HG02970 (cell line): ENCODE results near the gene CDH4.
"Not testable (repeated sequence)": the region's sequence is repeated elsewhere in the genome, so short reads cannot be mapped to it uniquely, and the experiment has no call there.

Experiments
- ATAC-seq: cut with Tn5 transposase; IDR thresholded peaks from one replicate; pipeline ENCODE4 v1.9.1; 2021; ENCODE audit warnings: mild to moderate bottlenecking, moderate library complexity, moderate number of reproducible peaks; ENCODE audit not compliant: unreplicated experiment, low FRiP score

Gene CDH4

DNA sequence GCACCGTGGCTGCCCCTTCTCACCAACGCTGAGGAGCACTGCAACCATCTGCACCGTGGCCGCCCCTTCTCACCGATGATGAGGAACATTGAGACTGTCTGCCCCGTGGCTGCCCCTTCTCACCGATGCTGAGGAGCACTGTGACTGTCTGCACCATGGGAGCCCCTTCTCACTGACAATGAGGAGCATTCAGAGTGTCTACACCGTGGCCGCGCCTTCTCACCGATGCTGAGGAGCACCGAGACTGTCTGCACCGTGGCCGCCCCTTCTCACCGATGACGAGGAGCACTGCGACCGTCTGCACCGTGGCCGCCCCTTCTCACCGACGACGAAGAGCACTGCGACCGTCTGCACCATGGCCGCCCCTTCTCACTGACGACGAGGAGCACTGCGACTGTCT is 693.4 kb downstream of the CDH4 start:
- not testable (repeated sequence) for ATAC-seq

DNA sequence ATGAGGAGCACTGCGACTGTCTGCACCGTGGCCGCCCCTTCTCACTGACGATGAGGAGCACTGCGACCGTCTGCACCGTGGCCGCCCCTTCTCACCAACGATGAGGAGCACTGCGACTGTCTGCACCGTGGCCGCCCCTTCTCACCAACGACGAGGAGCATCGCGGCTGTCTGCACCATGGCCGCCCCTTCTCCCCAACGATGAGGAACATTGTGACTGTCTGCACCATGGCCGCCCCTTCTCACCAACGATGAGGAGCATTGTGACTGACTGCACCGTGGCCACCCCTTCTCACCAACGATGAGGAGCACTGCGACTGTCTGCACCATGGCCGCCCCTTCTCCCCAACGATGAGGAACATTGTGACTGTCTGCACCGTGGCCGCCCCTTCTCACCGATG is 696.0 kb downstream of the CDH4 start:
- ATAC-seq: not testable (repeated sequence)

GRCh38 chr20:61948586-61949362 is 696.7 kb downstream of the CDH4 start:
- ATAC-seq: no peak

GRCh38 chr20:61949363-61949713 is 697.3 kb downstream of the CDH4 start:
- no peak for ATAC-seq

- no peak for ATAC-seq
Measured at GRCh38 chr20:61949714-61950640, 697.9 kb downstream of the CDH4 start.

GRCh38 chr20:61950641-61951071 is 698.6 kb downstream of the CDH4 start:
- no peak for ATAC-seq

DNA sequence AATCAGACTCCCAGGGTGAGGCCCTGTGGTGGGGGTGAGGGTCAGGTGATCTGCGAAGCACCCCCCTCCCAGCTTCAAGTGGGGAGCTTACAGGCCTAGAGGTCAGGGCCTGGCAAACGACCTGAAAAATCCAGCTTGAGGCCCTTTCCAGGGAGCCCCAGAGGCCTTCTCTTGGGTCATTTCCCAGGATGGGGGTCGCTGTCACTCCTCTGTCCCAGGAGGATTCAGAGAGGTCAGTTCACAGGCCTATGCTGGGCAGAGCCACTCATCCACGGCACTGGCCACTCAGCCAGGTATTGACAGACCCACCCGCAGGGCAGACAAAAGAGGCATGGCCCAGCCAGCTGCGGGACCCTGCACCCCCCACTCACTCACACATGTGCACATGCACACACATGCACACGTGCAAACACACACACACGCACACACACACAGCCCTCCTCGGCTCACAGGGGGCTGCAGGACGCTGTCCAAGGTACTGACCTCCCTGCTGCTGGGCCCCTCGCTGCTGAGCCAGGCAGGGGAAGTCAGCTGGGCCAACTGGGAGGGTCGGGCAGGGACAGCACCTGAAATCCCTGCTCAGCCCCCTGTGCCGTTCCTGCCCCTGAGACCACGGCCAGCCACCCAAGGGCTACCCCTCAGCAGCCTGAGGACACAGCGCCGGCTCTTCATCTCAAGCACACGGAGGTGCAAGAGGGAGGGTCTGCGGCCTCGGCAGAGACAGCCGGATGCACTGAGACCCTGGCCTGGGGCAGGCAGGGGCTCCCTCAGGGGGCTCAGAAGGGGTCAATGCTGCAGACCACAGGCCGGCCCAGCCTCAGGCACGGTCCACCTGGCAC is 699.9 kb downstream of the CDH4 start:
- ATAC-seq: no peak

DNA sequence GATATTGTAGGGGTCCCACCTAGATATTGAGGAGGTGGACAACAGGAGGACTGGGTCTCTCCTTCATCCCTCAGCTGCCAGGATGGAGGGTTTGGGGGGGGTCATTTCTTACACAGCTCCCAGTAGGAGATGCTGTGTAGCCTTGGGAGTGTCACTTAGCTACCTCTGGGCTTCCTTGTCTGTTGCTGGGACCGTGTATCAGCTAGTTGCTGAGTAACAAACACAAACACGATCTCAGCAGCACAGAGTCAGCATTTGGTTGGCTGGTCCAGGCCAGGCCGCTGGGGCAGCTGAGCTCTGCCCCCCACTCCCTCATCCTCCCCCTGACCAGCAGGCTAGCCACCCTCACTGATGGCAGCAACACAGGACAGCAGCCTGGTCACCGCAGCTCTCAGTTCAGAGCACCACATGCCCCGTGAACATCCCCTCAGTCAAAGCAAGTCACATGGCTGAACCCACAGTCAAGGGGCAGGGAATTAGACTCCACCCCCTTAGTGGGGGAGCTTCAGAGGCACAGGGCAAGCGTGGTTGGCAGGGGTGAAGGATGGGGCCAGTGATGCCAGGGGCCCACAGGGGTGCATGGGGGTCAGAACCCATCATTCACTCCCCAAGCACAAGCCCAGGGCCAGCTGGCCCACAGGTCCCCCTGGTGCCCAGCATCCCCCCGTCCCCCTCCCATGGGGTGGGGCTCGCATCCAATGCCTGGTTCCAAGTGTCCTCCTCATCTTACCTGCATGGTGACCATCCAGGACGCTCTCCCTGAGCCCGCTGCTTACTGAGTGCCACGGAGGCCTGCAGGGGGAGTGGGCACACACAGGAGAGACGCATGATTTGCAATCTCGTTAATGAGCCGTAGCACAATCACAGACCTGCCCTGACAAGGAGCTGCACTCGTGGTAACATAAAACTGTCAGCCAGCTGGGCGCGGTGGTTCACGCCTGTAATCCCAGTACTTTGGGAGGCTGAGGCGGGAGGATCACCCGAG is 701.3 kb downstream of the CDH4 start:
- ATAC-seq: no peak

- no peak for ATAC-seq
Measured at GRCh38 chr20:61954276-61955021, 702.4 kb downstream of the CDH4 start.

GRCh38 chr20:61955668-61956395 is 703.8 kb downstream of the CDH4 start:
- no peak for ATAC-seq

DNA sequence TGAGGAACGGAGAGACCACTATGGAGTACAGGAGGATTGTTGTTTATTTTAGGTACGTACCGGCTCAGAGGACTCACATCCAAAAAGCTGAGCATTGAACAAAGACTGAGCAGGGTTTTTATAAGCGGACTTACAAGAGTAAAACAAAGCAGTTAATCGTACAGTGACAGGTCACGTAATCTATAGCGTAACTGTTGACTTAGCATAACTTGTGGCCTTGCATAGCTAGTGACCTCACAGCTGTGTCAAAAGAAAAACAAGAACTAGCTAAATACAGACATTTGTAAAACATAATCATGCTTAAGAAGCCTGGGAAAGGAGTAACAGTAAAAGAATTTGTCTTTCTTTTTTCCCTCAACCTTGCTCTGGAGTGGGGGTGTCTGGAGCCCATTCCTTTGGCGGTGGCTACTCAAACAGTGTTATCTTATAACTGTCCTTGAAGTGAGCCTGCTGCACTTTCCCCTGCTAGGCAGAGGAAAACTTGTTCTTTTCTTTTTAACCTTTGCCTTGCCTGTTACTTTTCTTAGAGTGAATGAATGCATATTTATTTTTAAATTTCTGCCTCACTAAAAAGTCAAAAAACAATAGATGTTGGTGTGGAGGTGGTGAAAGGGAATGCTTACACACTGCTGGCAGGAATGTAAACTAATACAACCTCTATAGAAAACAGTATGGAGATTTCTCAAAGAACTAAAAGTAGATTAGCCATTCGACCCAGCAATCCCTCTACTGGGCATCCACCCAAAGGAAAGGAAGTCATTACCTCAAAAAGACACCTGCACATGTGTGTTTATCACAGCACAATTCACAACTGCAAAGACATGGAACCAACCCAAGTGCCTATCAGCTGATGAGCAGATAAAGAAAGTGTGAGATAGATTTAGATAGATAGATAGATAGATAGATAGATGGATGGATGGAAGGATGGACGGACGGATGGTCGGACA is 704.6 kb downstream of the CDH4 start:
- no peak for ATAC-seq

- ATAC-seq: no peak
Measured at GRCh38 chr20:61957961-61958715, 706.1 kb downstream of the CDH4 start.

DNA sequence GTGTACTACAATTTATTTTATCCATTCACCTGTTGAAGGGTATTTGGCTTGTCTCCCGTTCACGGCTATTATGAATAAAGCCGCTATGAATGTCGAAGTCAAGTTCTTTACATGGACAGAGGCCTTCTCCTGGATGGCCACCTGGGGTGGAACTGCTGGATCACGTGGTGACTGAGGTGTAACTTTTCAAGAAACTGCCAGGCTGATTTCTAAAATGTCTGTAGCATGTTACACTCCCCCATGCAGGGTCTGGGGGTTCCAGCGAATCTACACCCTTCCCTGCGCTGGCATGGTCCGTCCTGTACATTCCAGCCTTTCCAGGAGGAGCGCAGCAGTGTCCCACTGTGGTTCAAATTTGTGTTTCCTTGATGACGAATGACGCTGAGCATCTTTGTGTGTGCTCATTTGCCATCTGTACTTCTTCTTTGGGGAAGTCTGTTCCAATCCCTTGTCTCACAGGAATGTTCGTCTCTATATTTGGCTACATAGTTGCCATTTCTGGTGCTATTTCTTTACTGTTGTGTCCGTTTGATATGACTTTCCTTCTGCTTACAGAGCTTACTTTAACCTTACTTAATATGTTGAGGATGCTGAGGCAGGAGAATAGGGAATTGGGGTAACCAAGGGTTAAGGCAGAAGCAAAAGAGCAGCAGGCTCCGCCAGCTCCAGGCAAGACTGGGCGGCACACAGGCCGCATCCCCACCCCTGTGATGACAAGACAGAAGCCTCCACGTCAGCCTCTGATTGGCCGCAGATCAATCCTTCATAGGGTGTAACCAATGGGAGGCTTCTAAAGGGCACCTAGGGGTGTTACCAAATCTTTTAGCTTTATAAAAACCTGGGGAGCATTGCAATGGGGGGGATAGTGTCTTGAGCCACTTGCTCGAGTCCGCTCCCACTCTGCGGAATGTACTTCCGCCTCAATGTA is 707.0 kb downstream of the CDH4 start:
- no peak for ATAC-seq

GRCh38 chr20:61960836-61961235 is 708.8 kb downstream of the CDH4 start:
- no peak for ATAC-seq

GRCh38 chr20:61963149-61963548 is 711.1 kb downstream of the CDH4 start:
- no peak for ATAC-seq
